Thyroid gland (tissue), 4 donors: Measurements from ENCODE around the gene ANTXR1.

Source experiments
- POLR2A ChIP-seq, 2 donors: fragments of 450-650 bp; IDR thresholded peaks; one replicate each; pipeline ENCODE4 v1.6.1; 2017; ENCODE audit warnings: antibody characterized with exemption in 2 of 2, mild to moderate bottlenecking in 2 of 2, moderate library complexity in 1 of 2
- TF ChIP-seq, protein P1 (sequence below), 6 experiments: fragments of 200-600 bp in 3 of 6; fragments of 450-650 bp in 3 of 6; sonication (generic) in 3 of 6; IDR thresholded peaks; one replicate each; pipeline ENCODE4 v1.5.1; 2016 to 2019; ENCODE audit warnings: antibody characterized with exemption in 6 of 6, mild to moderate bottlenecking in 2 of 6, inconsistent platforms in 1 of 6, moderate library complexity in 1 of 6

DNA sequence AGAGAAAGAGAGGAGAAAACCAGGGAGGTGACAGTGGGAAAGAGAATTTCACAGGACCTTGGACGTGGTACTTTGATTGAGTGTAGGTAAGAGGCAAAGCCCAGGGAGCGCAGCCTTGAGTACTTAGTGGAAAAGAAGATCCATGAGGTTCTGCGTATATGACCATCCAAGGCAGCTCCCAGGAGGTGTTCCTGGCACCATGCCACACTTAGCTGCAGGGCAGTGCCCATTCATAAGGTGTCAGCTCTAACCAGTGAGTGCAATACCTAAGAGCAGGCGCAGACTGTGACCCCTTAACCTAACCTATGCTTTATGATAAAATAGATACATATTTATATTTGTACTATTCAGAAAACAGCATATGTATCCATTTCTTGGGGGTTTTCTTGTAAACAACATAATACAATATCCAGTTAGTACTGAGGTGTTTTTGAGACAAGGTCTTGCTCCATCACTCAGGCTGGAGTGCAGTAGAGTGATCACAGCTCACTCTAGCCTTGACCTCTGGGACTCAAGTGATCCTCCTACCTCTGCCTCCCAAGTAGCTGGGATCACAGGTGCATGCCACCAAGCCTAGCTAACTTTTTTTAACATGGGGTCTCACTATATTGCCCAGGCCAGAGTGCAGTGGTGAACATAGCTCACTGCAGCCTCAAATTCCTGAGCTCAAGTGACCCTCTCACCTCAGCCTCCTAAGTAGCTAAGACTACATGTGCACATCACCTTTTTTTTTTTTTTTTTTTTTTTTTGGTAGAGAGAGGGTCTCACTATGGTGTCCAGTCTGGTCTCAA lies 199.5 kb downstream of the ANTXR1 start:
- TF ChIP-seq, protein P1, sequence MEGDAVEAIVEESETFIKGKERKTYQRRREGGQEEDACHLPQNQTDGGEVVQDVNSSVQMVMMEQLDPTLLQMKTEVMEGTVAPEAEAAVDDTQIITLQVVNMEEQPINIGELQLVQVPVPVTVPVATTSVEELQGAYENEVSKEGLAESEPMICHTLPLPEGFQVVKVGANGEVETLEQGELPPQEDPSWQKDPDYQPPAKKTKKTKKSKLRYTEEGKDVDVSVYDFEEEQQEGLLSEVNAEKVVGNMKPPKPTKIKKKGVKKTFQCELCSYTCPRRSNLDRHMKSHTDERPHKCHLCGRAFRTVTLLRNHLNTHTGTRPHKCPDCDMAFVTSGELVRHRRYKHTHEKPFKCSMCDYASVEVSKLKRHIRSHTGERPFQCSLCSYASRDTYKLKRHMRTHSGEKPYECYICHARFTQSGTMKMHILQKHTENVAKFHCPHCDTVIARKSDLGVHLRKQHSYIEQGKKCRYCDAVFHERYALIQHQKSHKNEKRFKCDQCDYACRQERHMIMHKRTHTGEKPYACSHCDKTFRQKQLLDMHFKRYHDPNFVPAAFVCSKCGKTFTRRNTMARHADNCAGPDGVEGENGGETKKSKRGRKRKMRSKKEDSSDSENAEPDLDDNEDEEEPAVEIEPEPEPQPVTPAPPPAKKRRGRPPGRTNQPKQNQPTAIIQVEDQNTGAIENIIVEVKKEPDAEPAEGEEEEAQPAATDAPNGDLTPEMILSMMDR (IDR thresholded peaks at IDR 0.05), result no peak
- TF ChIP-seq POLR2A (IDR thresholded peaks at IDR 0.05), result no peak
